HG03175 (cell line): ENCODE measurements around the gene CLIC4.
"Not testable (repeated sequence)": the region's sequence is repeated elsewhere in the genome, so short reads cannot be mapped to it uniquely, and the experiment has no call there.

Experiments
- ATAC-seq: cut with Tn5 transposase; IDR thresholded peaks from one replicate; pipeline ENCODE4 v1.9.1; 2021; ENCODE audit warnings: mild to moderate bottlenecking, moderate library complexity; ENCODE audit not compliant: unreplicated experiment

The CLIC4 gene

GRCh38 chr1:24743404-24744211 is 1.6 kb upstream of the CLIC4 start:
- ATAC-seq = no peak

GRCh38 chr1:24745711-24746413 is 615 bp downstream of the CLIC4 start:
- peak; percentile 2 for ATAC-seq

GRCh38 chr1:24748191-24749121 is 3.2 kb downstream of the CLIC4 start:
- ATAC-seq = no peak

- no peak for ATAC-seq
These were observed 4.0 kb downstream of the CLIC4 start for GRCh38 chr1:24749252-24749651.

- ATAC-seq = no peak
These were observed 4.6 kb downstream of the CLIC4 start for GRCh38 chr1:24749886-24750285.

- ATAC-seq = no peak
These were observed 6.6 kb downstream of the CLIC4 start for GRCh38 chr1:24751833-24752232.

GRCh38 chr1:24752305-24752704 is 7.1 kb downstream of the CLIC4 start:
- ATAC-seq = no peak

- no peak for ATAC-seq
These were observed 9.0 kb downstream of the CLIC4 start for GRCh38 chr1:24754229-24754628.

GRCh38 chr1:24755323-24755722 is 10.1 kb downstream of the CLIC4 start:
- not testable (repeated sequence) for ATAC-seq

GRCh38 chr1:24756395-24756794 is 11.1 kb downstream of the CLIC4 start:
- ATAC-seq = no peak

GRCh38 chr1:24759492-24759891 is 14.2 kb downstream of the CLIC4 start:
- ATAC-seq = no peak

GRCh38 chr1:24761582-24761981 is 16.3 kb downstream of the CLIC4 start:
- no peak for ATAC-seq

GRCh38 chr1:24762133-24762676 is 17.0 kb downstream of the CLIC4 start:
- no peak for ATAC-seq

GRCh38 chr1:24763671-24764070 is 18.4 kb downstream of the CLIC4 start:
- no peak for ATAC-seq

GRCh38 chr1:24764439-24764838 is 19.2 kb downstream of the CLIC4 start:
- no peak for ATAC-seq

- ATAC-seq = no peak
These were observed 19.6 kb downstream of the CLIC4 start for GRCh38 chr1:24764848-24765247.

GRCh38 chr1:24765308-24765988 is 20.2 kb downstream of the CLIC4 start:
- ATAC-seq = no peak

- no peak for ATAC-seq
These were observed 22.1 kb downstream of the CLIC4 start for GRCh38 chr1:24767351-24767750.

- ATAC-seq = peak; percentile 24
These were observed 23.8 kb downstream of the CLIC4 start for GRCh38 chr1:24768873-24769605.
